NCI-H1436 (cell line): ENCODE measurements around the gene SMPD4.
"Not testable (repeated sequence)": the region's sequence is repeated elsewhere in the genome, so short reads cannot be mapped to it uniquely, and the experiment has no call there.

Source experiments
- DNase-seq: peaks from one replicate; lab custom pipeline; 2025; lab: John Stamatoyannopoulos, UW

The SMPD4 gene

DNA sequence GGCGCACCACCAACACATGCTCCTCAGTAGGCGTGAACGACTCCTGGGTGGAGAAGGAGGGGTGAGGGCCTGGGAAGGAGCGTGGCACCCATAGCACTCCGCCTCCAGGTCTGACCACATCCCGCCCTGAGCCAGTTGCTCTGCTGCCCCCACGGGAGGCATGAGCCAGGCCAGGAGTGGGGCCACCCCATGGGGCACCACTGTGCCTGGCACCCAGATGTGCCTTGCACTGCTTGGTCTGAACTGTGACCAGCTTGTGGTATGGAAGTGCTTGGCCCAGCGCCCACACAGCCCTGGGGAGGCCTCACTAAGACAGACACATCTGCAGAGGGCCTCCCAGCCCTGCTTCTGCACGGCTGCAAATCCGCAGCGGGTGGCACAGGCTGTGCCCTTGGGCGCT, 24.0 kb downstream of the SMPD4 start:
- not testable (repeated sequence) for DNase-seq

DNA sequence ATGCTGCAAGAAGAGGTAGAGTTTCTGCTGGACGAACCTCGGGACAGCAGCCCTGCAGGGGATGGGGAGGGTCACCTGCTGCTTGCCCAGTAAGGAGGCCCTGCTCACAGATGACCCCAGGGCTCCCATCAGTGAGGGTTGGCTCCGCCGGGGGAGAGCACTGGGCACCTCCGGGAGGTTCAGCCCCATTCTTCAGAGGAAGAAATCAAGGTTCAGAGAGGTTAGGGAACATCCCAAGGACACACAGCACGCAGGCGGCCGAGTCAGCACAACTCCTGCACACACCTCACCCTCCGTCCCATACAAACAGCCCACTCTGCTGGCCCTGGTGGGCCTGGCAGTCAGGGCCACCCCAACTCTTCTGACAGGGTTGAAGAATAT, 24.8 kb downstream of the SMPD4 start:
- DNase-seq = no peak

DNA sequence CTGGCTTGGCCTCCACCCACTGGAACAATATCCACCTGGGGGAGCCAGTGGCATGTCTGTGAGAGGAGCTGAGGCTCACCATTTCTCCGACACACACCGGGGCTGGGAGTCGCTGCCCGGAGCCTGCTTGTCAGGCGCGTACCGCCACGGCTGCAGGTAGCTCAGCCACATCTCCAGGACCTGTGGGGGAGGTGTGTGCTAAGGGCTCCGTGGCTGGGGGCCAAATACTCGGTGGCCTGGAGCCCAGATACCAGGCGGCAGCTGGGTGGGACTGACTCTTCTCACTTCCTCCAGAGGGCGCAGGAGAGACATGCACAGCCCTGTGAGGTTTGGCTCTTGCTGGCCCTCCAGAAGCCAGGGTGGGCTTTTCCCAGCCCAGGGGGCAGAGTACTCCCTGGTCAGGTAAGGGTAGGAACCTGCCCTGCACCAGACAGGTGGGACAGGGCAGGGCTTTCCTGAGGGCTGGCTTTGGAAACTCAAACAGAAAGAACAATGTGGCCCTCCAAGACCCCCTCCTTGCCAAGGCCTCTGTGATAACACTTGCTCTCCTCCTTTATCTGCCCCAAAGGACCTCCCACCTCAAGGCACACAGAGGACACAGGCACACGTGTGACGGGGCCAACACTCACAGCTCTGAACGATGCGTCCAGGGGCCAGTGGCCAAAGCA, 25.3 kb downstream of the SMPD4 start:
- DNase-seq = peak; percentile 27

DNA sequence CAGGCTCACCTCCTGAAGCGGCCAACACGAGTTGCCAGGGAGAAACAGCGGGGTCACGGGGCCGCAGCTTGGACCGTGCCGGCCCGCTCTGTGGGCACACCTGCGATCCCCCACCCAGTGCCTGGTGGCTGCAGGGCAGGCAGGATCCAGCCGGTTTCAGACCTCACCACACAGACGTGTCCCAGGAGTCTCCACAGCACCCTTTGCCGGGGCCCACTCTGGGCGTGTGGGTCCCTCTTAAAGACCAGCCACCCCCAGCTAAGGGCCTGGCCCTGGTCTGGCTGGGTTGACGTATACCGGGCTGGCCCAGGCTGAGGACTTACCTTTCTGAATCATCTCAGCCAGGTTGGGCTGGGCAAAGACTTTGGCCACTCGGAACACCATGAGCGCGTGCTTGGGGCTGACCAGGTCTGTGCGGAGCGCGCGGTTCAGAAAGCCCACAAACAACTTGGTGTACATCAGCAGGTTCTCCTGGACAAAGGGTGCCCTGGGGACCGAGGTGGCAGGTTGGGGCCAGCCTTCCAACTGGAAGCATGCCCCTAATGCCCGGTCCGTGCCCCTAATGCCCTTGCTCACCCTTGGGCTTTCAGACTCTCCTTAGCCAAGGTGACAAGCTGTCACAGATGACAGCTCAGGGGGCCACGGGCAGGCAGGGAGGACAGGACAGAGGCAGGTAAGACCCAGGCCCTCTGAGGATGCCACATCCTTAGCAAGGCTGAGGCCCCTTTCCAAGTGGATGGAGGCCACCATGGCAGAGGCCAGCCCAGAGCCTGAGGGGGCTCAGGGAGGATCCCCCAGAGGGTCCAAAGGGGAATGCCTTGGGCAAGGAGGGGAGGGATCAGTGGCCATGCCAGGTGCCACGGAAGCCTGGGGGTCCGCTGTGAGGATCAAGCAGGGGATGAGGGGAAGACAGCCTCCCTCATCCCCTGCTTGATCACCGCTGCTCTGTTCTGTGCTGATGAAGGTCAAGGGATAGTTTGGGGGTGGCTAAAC, 26.3 kb downstream of the SMPD4 start:
- no peak for DNase-seq

DNA sequence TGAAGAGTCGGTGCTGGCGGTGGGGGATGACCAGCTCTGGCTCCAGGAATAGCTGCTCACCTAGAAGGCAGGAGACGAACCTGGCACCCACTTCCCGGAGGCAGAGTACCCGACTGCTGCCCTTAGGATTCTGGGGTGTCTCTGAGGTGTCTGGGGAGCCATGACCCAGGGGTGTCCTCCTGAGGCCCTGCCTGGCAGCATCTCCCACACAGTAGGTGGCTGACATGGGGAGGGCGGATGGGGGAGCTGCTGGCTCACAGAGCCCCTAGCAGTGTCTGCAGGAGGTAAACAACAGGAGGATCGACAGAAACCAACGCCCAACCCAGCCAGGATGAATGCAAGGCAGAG, 27.0 kb downstream of the SMPD4 start:
- DNase-seq = not testable (repeated sequence)

DNA sequence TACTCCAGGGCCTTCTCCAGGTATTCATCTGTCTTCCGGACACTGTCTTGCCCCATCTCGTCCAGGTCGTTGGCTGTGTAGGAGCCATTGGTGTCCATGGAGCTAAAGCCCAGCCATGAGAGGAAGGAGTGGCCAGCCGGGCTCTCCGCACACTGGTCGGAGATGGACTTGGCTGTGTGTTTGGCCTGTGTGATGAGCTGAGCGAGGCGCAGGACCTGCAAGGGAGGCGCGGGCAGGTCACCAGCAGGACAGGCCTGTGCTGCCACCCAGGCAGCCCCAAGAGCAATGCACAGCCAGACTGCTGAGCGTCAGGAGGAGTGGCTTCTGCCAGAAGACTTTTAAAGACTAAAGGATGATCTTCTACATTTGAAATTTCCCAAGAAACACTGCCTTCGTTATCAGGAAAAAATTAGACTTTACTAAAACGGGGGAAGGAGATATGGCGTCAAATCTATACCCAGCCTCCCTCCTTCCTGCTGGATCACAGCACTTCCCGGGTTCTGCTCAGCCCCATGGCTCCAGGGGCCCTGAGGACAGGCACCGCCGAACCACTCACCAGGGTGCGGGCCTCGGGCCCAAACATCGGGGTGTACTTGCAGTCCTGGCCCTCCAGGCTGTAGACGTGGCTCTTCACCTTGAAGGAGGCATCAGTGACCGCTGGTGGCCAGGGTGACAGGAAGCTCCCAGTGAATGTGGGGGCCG, 27.5 kb downstream of the SMPD4 start:
- not testable (repeated sequence) for DNase-seq

DNA sequence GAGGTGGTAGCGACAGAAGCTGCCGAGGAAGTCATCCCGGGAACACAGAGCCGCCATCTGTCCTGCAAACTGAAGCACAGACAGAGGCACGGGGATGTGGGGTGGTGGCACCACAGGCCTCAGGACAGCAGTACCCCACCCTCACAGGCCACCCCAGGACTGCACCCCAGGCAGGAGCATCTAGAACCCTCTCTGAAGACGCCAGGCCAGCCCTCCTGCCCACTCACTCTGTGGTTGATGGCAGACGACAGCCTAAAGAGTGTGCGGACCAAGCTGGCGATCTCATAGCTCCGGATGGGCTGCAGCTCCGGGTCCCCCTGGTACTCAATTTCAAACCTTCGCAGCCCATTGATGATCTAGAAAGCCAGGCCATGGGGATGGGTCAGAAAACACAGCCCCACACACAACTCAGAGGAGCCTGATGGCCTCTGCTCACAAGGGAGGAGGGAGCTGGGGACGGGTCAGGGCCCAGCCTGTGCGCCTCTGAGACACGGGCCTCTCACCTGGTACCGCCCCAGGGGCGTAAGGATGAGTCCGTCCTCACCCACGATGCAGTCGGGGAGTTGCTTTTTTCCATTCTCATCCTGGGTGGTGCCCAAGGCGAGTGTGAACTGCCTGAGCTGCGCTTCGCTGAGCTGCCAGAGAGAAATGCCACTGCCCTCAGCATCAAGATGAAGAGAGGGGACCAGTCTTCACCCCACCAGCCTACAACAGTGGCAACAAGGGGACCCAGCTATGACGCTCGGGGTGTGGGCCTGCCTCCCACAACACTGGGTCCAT, 28.4 kb downstream of the SMPD4 start:
- no peak for DNase-seq

DNA sequence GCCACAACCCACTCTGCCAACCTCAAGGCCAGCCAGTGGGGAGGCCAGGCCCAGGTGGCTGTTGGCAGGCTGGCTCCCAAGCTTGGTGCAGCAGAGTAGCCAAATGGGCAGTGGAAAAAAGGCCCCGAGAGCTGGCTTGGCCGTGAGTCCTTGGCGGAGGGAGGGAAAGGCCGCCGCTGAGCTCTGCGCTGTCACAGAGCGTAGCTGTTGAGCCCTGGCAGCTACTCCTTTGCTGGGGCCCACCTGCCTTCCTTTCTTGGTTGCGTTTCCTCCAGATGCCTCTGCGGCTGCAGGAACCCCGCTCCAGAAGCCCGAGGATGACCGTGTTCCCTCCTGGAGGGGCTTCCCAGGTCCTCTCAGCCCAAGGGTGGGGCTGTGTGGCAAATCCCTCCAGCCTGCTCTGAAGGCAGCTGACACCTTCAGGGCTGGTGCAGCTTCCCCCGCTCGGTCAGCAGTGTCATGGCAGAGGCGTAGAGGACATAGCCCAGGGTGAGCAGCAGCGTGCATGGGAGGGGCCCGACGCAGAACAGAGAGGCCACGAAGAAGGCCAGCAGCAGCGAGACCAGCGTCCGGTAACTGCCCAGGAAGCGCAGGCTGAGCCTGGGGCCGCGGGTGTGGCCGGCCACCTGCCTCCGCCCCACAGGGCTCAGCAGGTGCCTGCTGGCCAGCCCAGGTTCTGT, 29.1 kb downstream of the SMPD4 start:
- not testable (repeated sequence) for DNase-seq

DNA sequence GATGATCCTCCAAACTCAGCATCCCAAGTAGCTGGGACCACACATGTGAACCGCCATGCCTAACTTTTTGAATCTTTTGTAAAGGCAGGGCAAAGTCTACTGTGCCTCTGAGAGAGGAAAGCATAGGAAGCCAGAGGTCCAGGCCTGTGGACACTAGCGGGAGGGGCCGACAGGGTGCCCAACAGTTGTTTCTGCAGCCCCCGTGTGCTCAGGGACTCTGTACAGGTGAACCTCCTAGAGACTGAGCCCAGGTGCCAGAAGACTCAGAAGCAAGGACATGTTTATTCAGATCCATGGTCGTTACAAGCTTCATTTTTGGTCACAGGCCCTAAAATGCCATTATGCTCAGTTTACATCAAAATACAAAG, 30.3 kb downstream of the SMPD4 start:
- DNase-seq = not testable (repeated sequence)

DNA sequence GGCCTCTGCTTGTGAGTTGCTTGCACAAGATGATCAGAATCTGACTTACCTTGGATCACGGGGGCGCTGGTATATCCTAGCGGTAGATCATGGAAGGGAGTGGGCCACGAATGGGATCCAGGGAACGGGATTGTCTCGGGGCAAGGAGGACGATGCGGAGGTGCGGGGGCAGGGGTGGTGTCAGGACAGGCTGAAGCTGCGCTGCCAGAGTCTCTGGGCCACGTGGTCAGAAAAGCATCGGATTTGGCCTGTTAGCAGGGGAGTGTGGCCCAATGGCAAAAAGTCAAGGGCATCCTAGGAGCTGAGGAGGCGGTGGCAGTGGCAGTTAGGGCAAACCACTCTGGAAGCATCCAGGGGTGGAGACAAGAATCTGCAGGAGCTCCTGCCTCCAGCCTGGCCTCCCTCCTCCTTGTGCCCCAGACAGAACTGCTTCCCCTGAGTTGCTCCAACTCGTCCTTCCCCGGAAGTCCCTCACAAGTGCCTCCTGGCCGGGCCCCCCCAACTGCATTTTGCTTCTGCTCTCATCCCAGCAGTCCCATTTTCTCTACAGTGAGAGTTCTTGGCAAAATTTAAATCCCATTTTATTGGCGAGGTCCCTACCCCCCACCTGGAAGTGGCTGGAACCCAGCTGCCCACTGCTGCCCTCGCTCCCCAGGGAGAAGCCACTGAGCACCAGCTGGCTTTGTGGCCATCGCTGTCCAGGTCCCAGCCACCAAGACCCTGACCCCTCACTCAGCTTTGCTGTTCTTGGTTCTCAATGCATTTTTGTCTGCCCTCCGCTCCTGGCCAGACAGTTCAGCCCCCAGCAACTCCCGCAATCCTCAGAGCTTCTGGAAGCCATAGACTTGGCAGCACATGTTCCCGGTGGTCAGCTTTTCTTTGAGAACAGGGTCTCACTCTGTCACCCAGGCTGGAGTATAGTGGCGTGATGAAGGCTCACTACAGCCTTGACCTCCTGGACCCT, 30.9 kb downstream of the SMPD4 start:
- DNase-seq = no peak

DNA sequence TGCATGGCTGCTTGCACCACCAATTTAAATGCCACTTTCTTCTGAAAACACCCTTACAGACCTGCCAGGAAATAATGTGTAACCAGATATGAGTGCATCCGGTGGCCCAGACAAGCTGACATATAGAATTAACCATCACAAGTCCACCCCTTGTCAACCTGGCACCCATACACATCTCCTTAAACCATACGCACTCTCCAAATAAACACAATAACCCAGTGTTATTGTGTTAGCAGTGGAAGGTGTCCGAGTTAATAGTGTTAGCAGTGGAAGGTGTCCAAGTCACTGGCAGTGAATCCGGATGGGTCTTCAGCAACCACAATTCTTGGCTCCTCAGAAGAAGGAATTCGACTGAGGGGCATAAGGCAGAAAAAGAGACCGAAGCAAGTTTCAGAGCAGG, 32.9 kb downstream of the SMPD4 start:
- DNase-seq = not testable (repeated sequence)

DNA sequence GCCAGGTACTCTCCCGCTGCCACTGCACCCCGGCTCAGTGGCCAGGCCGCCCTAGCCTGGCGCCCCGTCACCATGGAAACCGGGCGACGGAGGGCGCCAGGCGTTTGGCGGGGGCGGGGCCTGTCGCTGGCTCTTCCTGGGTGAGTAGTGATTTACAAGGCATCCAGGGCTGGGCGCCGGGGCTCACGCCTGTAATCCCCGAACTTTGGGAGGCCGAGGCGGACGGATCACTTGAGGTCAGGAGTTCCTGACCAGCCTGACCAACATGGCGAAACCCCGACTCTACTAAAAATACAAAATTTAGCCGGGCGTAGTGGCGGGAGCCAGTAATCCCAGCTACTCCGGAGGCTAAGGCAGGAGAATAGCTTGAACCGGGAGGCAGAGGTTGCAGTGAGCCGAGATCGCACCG, 36.4 kb downstream of the SMPD4 start, which contains the start of gene CCDC74B:
TSS of gene CCDC74B (minus strand) at position 107 of the 409 bp plus-strand sequence. CDS start 116 bp downstream, outside the sequence.
- peak; percentile 55 for DNase-seq

DNA sequence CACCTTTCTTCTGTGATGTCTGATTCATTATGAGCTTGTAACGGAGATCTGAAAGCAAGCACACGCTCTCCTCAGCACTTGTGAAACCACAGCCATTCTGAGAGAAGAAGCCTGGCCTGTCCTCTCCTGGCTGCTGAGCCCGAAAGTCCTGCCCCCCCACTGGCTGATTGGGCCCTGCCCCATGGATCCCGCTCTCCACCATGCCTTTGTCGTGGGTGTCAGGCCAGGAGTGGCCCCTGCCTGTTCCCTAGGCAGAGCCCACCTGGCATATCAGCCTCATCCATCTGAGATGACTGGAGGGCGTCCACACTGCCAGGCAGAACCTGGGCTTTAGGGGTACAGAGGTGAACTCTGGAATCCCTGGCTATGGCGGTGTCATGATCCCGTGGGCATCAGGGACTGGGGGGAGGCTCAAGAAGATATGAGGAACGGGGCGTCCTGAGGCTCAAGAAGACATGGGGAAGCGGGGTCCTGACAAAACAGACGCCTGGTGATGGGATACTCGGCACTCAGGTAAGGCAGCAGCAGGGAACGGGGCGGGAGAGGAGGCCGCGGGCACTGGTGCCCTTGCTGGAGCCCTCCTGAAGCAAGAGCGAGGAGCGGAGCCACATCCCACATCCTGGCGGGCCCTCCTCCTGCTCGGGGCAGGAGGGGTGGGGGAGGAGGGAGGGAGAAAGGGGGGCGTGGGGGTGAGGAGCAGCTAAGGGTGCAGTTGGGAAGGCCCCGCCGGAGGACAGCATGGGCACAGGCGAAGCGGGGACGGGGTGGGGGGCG, 37.9 kb downstream of the SMPD4 start:
- not testable (repeated sequence) for DNase-seq

DNA sequence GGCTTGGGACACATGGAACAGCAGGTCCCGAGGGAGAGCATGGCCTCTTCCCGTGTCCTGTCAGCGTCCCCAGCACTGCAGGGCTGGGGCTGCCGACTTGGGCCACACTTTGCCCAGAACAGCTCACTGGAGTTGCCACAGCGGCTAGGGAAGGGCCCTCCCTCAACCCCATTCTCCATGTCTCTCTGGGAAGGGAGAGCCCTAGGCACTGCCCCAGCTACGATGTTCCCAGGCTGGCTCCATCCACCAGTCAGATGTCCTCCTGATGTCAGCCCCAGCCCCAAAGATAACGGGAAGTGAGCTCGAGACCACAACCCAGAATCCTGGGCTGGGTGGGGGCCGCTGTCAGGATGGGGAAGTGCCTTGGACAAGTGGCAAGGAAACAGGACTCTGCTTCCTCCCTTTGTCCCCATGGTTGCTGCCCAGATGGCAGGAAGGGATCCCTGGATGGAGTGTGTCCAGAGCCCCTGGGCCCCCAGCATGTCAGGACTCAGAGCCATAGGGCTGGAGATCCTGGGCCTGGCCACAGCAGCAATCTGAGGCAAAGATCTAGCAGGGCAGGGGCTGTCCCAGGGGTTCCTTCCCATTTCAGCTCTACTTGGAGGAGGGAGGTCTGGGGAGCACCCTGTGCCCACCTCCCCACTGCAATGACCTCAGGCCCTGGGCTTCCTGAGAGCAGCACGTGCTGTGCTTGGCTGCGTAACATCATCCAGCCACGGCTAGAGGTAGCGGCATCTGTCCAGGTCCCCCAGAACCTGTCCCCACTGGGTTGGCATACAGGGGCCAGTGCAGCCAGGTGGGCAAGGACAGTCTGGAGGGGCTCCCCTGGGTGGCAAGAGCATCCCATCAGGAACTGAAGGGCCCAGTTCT, 38.8 kb downstream of the SMPD4 start:
- DNase-seq = not testable (repeated sequence)

DNA sequence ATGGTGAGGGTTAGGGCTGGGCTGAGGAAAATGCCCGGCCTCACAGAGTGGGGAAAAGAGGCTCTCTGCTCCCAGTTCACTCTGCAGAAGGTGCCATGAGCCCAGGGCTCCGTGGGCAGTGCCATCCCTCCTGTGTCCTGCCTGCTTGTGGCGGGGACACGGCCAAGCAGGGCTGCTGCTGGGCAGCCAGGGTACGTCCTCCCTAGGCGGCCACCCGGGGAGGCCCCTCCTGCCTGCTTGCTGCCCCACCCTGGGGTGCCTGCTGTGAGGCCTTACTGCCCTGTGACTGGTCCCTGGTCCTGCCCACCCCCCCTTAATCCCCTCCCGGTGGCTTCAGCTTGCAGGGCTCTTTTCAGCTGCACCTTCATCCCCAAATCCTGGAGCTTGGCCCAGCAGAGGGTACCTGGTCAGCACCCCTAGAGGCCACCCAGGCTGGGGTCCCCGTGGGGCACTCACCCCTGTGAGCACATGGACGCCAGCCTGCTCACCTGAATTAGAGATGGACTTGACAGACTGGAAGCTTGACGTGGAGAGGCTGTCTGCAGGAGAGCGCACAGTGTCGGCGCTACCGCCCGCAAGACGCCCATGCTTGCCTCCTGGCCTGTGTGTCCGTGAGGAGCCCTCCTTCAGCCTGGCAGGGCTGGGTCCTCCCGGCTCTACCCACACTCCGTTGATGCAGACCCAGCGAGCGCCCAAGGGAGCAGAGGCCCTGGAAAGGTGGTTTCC, 39.6 kb downstream of the SMPD4 start:
- DNase-seq = not testable (repeated sequence)

DNA sequence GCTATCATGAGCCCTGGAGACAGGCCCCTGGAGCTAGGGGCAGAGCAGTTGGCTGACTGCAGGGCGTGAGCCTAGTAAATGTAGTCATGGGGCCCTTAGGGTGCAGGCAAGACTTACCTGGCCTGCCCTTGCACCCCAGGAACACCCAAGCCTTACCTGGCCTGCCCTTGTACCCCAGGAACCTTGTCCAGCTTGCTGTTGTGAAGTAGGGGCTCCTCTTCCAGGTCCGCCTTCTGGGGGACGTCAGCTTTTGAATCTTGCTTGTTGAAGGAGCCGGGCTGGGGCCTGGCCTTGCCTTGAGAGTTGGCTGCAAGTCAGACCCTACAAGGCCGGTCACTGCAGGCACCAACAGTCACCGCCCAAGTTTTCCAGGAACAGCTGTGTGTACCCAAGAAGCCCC, 40.4 kb downstream of the SMPD4 start:
- not testable (repeated sequence) for DNase-seq

DNA sequence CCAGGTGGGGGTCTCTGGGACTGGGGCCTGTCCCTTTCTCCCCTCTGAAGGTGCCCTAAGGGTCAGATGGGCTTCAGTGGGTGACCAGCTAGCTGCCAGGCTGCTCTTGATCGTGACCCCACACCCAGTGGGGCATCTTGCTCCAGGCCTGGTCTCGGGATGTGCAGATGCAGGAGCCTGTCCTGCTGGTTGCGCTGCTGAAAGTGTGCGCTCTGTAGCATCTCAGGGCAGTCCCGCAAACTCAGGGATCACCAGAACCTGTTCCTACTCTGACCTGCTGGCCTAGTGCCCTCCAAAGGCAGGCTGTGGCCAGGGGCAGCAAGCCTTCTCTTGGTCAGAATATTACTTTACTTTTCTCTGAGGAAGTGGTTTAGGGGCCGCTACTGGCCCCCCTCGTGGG, 40.9 kb downstream of the SMPD4 start:
- not testable (repeated sequence) for DNase-seq
